Chondrocyte (in vitro differentiated cells): Measurements from ENCODE around the gene PRSS33. TPM values are rescaled to one million over a fixed set of nuclear protein-coding genes. Genes with fewer than 3 reads are reported as not detected.

Source experiments
- DNase-seq: peaks from one replicate; pipeline ENCODE4 v3.0.0; 2021; ENCODE audit warnings: mixed read lengths, low spot score
- H3K27ac Mint-ChIP-seq: one replicate; pipeline ENCODE4 v1.8.0; 2021; ENCODE audit warnings: mild to moderate bottlenecking, moderate library complexity, mixed read lengths; ENCODE audit not compliant: unreplicated experiment
- H3K27me3 Mint-ChIP-seq: 2 replicates; pipeline ENCODE4 v1.8.0; 2021; ENCODE audit warnings: low read depth, mixed read lengths
- H3K36me3 Mint-ChIP-seq: 2 replicates; pipeline ENCODE4 v1.8.0; 2021; ENCODE audit warnings: low read depth, mixed read lengths
- H3K4me1 Mint-ChIP-seq: 2 replicates; pipeline ENCODE4 v1.8.0; 2021; ENCODE audit warnings: low read depth, mild to moderate bottlenecking, mixed read lengths
- H3K4me3 Mint-ChIP-seq: one replicate; pipeline ENCODE4 v1.8.0; 2021; ENCODE audit warnings: mild to moderate bottlenecking, moderate library complexity, mixed read lengths; ENCODE audit not compliant: unreplicated experiment
- H3K9me3 Mint-ChIP-seq: 2 replicates; pipeline ENCODE4 v1.8.0; 2021; ENCODE audit warnings: low read depth, mixed read lengths
- total RNA-seq: library from RNA; stranded (reverse); gene quantifications from 3 replicates; pipeline ENCODE4 v1.2.1, GENCODE V29; 2021
- TF ChIP-seq, protein P1 (sequence below): fragments of 200-600 bp; sonication (generic); IDR thresholded peaks from 2 replicates; pipeline ENCODE4 v1.5.0; 2021; ENCODE audit warnings: antibody characterized with exemption, mild to moderate bottlenecking, moderate library complexity

Gene PRSS33
- total RNA-seq, 1 donor from 2014 or later: not detected

DNA sequence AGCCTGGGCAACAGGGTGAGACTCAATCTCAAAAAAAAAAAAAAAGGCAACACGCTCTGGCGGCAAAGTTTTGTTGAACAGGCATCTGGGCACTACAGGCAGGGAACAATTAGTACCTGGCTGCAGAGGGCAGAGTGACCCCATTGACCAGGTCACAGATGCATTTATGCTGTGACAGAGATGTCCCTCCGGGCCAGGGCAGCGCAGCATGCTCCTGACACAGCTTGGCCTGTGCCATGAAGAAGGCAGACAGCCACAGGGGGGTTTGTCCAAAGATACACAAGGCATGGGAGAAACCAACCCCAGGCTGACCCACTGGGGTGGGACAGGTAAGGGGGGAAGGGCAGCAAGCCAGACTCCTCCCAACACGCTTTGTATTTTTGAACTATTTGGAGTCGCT is 42.6 kb downstream of the PRSS33 start:
- peaks cover 2% of the 10 kb centered on the region for H3K36me3 Mint-ChIP-seq
- no peaks in the 10 kb centered on the region for H3K9me3 Mint-ChIP-seq
- no peaks in the 10 kb centered on the region for H3K27me3 Mint-ChIP-seq
- no peak for DNase-seq
- H3K4me1 Mint-ChIP-seq: no peaks in the 10 kb centered on the region
- H3K27ac Mint-ChIP-seq: no peak overlapping the region
- no peak overlapping the region for H3K4me3 Mint-ChIP-seq
- TF ChIP-seq, protein P1, sequence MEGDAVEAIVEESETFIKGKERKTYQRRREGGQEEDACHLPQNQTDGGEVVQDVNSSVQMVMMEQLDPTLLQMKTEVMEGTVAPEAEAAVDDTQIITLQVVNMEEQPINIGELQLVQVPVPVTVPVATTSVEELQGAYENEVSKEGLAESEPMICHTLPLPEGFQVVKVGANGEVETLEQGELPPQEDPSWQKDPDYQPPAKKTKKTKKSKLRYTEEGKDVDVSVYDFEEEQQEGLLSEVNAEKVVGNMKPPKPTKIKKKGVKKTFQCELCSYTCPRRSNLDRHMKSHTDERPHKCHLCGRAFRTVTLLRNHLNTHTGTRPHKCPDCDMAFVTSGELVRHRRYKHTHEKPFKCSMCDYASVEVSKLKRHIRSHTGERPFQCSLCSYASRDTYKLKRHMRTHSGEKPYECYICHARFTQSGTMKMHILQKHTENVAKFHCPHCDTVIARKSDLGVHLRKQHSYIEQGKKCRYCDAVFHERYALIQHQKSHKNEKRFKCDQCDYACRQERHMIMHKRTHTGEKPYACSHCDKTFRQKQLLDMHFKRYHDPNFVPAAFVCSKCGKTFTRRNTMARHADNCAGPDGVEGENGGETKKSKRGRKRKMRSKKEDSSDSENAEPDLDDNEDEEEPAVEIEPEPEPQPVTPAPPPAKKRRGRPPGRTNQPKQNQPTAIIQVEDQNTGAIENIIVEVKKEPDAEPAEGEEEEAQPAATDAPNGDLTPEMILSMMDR: no peak

DNA sequence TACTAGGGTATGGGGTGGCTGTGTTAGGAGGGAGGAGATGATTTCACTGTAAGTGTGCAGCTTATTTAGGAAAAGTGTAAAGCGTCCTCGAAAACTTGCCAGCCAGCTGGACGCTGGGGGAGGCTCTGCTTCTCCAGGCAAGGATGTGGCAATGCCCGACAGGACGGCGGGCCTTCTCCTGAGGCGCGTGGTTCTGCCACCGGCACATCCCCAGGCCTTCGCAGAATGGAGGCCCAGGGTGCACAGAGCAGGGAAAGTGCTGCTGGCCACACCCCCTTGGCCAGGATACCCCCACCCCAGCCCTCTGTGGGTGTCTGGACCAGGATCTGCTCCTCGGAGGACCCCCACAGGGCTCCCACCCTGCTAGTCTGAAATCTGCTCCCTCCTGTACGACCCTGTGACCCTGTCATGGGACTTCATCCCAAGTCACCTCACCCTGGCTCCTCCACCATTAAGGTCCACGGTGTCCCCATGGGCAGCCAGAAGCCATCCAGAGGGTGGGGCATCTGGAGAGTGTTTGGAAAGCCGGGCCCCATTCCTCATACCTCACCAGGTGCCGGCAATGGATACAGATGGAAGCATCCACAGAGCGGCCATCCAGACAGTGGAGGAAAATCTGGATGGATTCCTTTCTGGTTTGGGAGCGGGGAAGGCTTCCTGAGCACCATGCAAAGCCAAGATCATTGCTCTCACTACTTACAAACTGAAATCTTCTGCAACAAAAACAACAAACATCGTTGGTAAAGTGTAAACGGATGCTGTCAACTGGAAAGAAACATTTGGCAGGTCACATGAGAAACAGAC is 44.2 kb downstream of the PRSS33 start:
- TF ChIP-seq, protein P1: no peak
- DNase-seq: no peak
- Mint-ChIP-seq H3K27ac (no peak overlapping the region), H3K36me3 (no peaks in the 10 kb centered on the region), H3K4me3 (no peak overlapping the region), H3K27me3 (no peaks in the 10 kb centered on the region), H3K4me1 (no peaks in the 10 kb centered on the region), H3K9me3 (no peaks in the 10 kb centered on the region)

DNA sequence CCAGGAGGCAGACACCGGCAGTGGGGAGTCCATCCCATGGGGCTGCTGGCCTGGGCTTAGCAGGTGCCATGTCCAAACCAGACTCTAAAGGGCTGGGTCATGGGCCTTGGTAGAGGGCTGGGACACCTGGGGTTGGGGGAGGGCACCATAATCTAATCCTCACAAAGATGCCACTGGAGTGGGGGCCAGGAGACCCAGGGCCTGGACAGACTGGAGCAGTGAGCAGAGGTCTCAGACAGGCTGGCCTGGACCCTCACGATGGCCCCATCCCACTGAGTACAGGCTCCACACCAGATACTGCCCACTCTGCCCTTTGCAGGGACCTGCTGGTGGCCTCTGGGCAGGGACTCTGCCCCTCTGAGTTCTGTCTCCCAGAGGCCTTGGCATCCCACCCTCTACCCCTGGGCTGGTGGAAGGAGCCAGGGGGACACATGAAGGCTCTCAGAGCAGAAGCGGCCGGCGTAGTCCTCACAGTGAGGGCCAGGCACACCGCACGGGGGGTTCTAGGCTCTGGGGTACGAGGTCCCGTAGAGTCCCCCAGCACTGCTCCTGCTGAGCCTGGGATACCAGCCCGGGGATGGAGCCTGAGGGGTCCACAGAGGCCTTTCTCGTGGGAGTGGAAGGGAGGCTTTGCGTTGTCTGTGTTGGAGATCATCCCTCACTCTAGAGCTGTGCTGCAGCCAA is 44.9 kb downstream of the PRSS33 start:
- no peaks in the 10 kb centered on the region for H3K36me3 Mint-ChIP-seq
- H3K27me3 Mint-ChIP-seq: no peaks in the 10 kb centered on the region
- H3K4me1 Mint-ChIP-seq: no peaks in the 10 kb centered on the region
- H3K9me3 Mint-ChIP-seq: no peaks in the 10 kb centered on the region
- no peak overlapping the region for H3K4me3 Mint-ChIP-seq
- no peak for DNase-seq
- TF ChIP-seq, protein P1: no peak
- no peak overlapping the region for H3K27ac Mint-ChIP-seq

DNA sequence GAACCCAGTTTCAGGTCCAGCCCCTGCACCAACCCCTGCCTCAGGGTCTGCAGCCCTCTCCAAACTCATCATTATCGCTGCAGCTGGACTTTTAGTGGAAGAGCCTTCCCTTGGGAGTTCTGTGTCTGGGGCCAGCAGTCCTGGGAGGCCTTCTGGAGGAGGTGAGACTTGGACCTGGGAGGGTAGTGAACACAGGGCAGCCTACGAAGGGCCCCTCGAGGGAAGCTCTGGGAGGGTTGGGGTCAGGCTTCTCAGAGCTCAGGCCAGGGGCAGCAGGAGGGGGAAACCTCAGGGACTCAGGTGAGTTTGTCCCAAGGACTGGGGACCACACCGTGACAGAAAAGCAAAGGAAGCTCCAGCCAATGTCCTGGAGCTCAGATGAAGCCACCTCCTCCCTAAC is 46.2 kb downstream of the PRSS33 start:
- Mint-ChIP-seq H3K4me1 (no peaks in the 10 kb centered on the region), H3K4me3 (no peak overlapping the region), H3K36me3 (no peaks in the 10 kb centered on the region), H3K27me3 (no peaks in the 10 kb centered on the region), H3K9me3 (no peaks in the 10 kb centered on the region), H3K27ac (no peak overlapping the region)
- DNase-seq: no peak
- TF ChIP-seq, protein P1: no peak

DNA sequence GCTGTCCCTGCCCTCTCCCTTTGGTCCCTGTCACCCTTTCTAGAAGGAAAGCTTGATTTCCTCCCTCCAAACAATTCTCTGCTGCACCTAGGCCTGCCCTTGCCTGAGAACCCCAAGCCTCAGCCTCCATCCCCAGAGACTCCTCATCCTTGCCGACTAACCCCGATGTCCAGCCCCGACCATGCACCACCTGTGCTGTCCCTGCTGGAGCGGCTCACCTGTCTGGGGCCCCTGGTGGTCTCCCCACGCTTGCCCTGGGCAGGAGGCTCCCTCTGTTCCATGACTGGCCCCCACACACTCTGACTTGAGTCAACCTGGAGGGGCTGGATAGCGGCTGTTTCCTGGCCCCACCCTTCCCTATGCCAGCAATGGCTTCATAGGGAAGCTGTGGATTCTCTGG is 46.9 kb downstream of the PRSS33 start:
- no peaks in the 10 kb centered on the region for H3K27me3 Mint-ChIP-seq
- no peaks in the 10 kb centered on the region for H3K9me3 Mint-ChIP-seq
- no peak for DNase-seq
- no peak overlapping the region for H3K4me3 Mint-ChIP-seq
- H3K27ac Mint-ChIP-seq: no peak overlapping the region
- H3K4me1 Mint-ChIP-seq: no peaks in the 10 kb centered on the region
- no peaks in the 10 kb centered on the region for H3K36me3 Mint-ChIP-seq
- TF ChIP-seq, protein P1: no peak
